Measurements from ENCODE around the gene ERBIN. TPM values are rescaled to one million over a fixed set of nuclear protein-coding genes. Genes with fewer than 3 reads are reported as not detected.

Gene ERBIN
- total and polyA plus RNA-seq, 2 of the 13 experiments (the other 11 are each of a cell fraction or from before 2014, with no cell fraction given), result 14.4 to 41.7 TPM

DNA sequence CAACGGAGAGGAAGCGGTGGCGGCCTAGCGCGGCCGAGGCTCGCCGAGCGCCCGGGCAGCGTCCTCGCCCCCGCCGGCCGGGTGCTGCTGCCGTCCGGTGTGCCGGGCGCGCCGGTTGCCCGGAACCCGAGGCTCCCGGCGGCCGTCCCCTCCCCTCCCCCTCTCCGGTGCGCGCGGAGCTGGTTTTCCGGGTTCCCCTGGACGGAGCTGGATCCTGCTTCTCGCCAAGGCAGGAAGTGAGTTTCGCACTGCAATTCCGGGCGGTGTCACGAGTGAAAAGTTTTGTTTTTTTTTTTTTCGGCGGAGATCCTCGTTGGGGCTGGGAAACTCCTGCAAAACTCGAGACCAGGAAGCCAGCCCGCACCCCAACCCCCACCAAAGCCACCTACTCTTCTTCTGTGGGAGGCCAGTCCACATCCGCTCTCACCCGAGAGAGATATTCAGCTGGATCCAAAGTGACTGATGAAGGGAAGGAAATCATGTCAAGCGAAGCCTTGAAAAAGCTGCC lies at the start of gene ERBIN (continued):
- TF ChIP-seq GRHL1 (CRISPR knock-in tag; conservative IDR thresholded peaks at IDR 0.05) (no peak), KDM5A (IDR thresholded peaks at IDR 0.05; ENCODE audit: borderline replicate concordance, low read length) (peak; percentile 41; the same call in 1 of the 2 replicates), ZNF674 (CRISPR knock-in tag; IDR thresholded peaks at IDR 0.05; ENCODE audit: low read depth) (no peak), THAP7 (CRISPR knock-in tag; IDR thresholded peaks at IDR 0.05) (no peak), HNRNPH1 (optimal IDR thresholded peaks at IDR 0.05; ENCODE audit: low read depth, low read length) (no peak), RBFOX2 (IDR thresholded peaks at IDR 0.05; ENCODE audit: low read depth, low read length) (0 out of 2 replicates have a peak, but pooled peaks have one; percentile 40), SSRP1 (CRISPR knock-in tag; IDR thresholded peaks at IDR 0.05) (no peak), KLF6 (CRISPR knock-in tag; IDR thresholded peaks at IDR 0.05) (0 out of 2 replicates have a peak, but pooled peaks have one; percentile 4), EHMT2 (IDR thresholded peaks at IDR 0.05; ENCODE audit: borderline replicate concordance, low read depth, low read length) (no peak), XRCC5 (optimal IDR thresholded peaks at IDR 0.05; ENCODE audit: low read length) (no peak), ZNF577 (CRISPR knock-in tag; IDR thresholded peaks at IDR 0.05; ENCODE audit: borderline replicate concordance, low read depth) (no peak), ZBED4 (CRISPR knock-in tag; IDR thresholded peaks at IDR 0.05; ENCODE audit: borderline replicate concordance) (no peak), PRDM15 (CRISPR knock-in tag; IDR thresholded peaks at IDR 0.05) (0 out of 2 replicates have a peak, but pooled peaks have one; percentile 48), POLR2G (IDR thresholded peaks at IDR 0.05; ENCODE audit: low read depth, low read length) (peak; percentile 32; the same call in 1 of the 2 replicates), ZNF441 (CRISPR knock-in tag; IDR thresholded peaks at IDR 0.05; ENCODE audit: borderline replicate concordance) (no peak)
- TF ChIP-seq, protein P1, sequence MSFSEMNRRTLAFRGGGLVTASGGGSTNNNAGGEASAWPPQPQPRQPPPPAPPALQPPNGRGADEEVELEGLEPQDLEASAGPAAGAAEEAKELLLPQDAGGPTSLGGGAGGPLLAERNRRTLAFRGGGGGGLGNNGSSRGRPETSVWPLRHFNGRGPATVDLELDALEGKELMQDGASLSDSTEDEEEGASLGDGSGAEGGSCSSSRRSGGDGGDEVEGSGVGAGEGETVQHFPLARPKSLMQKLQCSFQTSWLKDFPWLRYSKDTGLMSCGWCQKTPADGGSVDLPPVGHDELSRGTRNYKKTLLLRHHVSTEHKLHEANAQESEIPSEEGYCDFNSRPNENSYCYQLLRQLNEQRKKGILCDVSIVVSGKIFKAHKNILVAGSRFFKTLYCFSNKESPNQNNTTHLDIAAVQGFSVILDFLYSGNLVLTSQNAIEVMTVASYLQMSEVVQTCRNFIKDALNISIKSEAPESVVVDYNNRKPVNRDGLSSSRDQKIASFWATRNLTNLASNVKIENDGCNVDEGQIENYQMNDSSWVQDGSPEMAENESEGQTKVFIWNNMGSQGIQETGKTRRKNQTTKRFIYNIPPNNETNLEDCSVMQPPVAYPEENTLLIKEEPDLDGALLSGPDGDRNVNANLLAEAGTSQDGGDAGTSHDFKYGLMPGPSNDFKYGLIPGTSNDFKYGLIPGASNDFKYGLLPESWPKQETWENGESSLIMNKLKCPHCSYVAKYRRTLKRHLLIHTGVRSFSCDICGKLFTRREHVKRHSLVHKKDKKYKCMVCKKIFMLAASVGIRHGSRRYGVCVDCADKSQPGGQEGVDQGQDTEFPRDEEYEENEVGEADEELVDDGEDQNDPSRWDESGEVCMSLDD (CRISPR knock-in tag; IDR thresholded peaks at IDR 0.05; ENCODE audit: borderline replicate concordance), result no peak

Measured in HepG2 (cell line).